ENCODE results near the gene EMC8.

- TF ChIP-seq CTCF (IDR thresholded peaks at IDR 0.05; ENCODE audit: insufficient read depth, low read length, poor library complexity, severe bottlenecking), result no peak
- TF ChIP-seq EZH2phosphoT487 (conservative IDR thresholded peaks at IDR 0.05; ENCODE audit: low read length), result no peak
These were observed 30.6 kb upstream of the EMC8 start for GRCh38 chr16:85829751-85830445.
